Measurements from ENCODE around the gene FOXRED2. TPM values are rescaled to one million over a fixed set of nuclear protein-coding genes. Genes with fewer than 3 reads are reported as not detected.
"Not testable (repeated sequence)": the region's sequence is repeated elsewhere in the genome, so short reads cannot be mapped to it uniquely, and the experiment has no call there.

FOXRED2 gene
- total RNA-seq, 4 donors from 2014 or later: 0.29 to 24.7 (median 9.5) TPM

DNA sequence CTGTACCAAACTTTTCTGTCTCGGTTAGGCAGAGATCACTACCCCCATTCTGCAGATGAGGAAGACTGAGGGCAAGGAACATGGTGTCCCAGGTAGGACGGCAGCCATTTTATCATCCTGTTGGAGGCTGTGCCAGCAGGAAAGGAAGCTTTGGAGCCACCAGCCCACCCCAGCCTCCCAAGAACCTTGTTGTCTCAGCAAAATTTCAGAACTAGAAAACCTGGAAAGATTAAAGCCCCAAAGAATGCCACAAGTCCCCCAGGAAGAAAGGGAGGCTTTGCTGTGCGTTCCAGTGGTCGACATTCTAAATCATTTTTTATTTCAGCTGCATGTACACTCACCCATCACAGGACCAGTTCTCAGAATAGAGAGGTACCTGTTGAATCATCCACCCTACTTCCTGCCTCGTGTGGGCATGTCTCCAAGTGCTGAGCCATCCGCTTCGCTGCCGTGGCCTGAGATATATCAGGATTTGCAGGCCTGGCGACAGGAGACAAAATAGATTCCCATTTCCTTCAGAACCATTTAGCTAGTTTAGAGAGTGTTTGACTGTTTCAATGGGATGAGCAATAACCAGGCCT is 35.1 kb upstream of the FOXRED2 start:
- Histone ChIP-seq H3K36me3 (no peaks in the 10 kb centered on the region), H3K4me1 (no peaks in the 10 kb centered on the region)

DNA sequence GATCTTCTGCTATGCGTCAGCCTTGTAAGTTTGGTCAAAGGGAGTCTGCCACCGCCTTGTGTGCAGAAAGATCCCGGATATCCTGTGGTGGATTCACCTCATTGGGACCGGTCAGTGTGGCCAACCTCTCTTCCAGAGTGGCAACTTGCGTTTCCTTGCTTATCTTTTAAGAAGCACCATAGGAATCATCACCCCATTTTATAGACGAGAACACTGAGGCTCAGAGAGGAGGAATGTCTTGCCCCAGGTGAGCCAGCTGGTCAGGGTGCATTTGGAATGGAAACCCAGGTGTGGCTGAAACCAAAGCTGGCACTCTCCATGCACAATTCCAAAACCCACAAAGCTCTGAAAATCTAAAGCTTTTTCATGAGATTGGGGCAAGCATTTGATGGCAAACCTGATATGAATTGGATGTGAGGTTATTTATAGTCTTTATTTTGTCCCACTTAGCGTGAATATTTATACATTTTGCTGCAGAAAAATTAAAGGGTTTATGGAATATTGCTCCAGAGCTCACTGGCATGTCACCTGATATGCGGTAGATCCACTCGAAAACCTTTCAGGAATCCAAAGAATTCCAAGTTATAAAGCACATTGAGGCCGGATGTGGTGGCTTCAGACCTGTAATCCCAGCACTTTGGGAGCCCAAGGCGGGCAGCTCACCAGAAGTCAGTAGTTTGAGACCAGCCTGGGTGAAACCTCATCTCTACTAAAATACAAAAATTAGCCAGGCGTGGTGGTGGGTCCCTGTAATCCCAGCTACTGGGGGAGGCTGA is 34.2 kb upstream of the FOXRED2 start:
- no peak for DNase-seq
- Histone ChIP-seq H3K4me3 (no peak overlapping the region), H3K36me3 (no peaks in the 10 kb centered on the region), H3K9me3 (no peaks in the 10 kb centered on the region), H3K4me1 (no peaks in the 10 kb centered on the region), H3K27ac (no peak overlapping the region), H3K27me3 (no peaks in the 10 kb centered on the region)
- intact Hi-C loops (cut with DNase I; ENCODE audit: low total_unique reads): no loop called here
- no peak for TF ChIP-seq POLR2A (IDR thresholded peaks at IDR 0.05)
- TF ChIP-seq, protein P1, sequence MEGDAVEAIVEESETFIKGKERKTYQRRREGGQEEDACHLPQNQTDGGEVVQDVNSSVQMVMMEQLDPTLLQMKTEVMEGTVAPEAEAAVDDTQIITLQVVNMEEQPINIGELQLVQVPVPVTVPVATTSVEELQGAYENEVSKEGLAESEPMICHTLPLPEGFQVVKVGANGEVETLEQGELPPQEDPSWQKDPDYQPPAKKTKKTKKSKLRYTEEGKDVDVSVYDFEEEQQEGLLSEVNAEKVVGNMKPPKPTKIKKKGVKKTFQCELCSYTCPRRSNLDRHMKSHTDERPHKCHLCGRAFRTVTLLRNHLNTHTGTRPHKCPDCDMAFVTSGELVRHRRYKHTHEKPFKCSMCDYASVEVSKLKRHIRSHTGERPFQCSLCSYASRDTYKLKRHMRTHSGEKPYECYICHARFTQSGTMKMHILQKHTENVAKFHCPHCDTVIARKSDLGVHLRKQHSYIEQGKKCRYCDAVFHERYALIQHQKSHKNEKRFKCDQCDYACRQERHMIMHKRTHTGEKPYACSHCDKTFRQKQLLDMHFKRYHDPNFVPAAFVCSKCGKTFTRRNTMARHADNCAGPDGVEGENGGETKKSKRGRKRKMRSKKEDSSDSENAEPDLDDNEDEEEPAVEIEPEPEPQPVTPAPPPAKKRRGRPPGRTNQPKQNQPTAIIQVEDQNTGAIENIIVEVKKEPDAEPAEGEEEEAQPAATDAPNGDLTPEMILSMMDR (IDR thresholded peaks at IDR 0.05): no peak

More for the DNA sequence above, 35.1 kb upstream of the FOXRED2 start:
- H3K27me3 ChIP-seq: no peaks in the 10 kb centered on the region
- peak; percentile 26 to 42 for DNase-seq
- intact Hi-C loops (cut with DNase I; ENCODE audit: low total_unique reads): no loop called here
- H3K27ac ChIP-seq: no peak overlapping the region
- H3K9me3 ChIP-seq: no peaks in the 10 kb centered on the region
- H3K4me3 ChIP-seq: no peak overlapping the region
- TF ChIP-seq POLR2A (IDR thresholded peaks at IDR 0.05): no peak
- TF ChIP-seq, protein P1 (IDR thresholded peaks at IDR 0.05): no peak

DNA sequence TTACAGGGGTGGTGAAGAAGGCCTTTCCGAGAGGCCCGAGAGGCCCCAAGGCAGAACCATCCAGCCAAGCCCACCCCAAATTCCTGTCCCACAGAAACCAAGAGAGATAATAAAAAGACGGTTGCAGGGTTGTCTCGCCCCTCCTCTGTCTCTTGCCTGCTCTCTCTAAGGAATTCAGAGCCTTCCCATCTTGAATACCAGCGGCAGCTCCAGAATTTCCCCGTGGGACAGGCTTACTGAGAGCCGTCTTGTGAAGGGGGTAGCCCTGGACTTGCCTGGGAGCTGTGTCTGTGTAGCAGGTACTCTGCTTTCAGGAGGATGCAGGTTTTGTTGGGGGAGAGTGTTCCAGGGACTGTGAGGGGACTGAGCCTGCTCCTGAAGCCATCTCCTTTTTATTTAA is 31.7 kb upstream of the FOXRED2 start:
- no peaks in the 10 kb centered on the region for H3K36me3 ChIP-seq
- intact Hi-C loops (cut with DNase I; ENCODE audit: low total_unique reads): no loop called here

DNA sequence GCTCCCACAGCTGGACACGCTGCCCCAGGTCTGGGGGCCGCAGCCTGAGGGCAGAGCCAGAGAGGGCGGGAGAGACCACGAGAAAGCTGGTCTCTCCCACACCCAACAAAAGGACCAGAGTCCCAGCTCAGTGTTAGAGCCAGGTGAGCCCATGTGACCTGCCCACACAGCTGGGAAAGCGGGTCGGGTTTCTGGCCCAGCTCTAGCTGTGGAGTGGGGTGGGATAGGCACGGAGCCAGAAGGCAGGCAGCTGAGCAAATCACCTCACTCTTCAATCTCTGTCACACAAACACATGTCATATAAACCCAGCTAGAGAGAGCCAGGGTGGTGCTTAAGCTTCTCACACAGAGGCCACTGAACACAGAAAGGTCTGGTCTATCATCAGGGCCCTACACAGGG is 29.9 kb upstream of the FOXRED2 start:
- no peaks in the 10 kb centered on the region for H3K36me3 ChIP-seq
- H3K27me3 ChIP-seq: no peaks in the 10 kb centered on the region
- H3K4me3 ChIP-seq: no peak overlapping the region
- no peaks in the 10 kb centered on the region for H3K9me3 ChIP-seq
- no peaks in the 10 kb centered on the region for H3K4me1 ChIP-seq
- TF ChIP-seq POLR2A (IDR thresholded peaks at IDR 0.05): no peak
- no peak overlapping the region for H3K27ac ChIP-seq
- intact Hi-C loops (cut with DNase I; ENCODE audit: low total_unique reads): no loop called here
- DNase-seq: no peak

More for the DNA sequence above, 31.7 kb upstream of the FOXRED2 start:
- no peak overlapping the region for H3K4me3 ChIP-seq
- no peak for TF ChIP-seq POLR2A (IDR thresholded peaks at IDR 0.05)
- TF ChIP-seq, protein P1 (IDR thresholded peaks at IDR 0.05): no peak
- no peaks in the 10 kb centered on the region for H3K9me3 ChIP-seq
- no peaks in the 10 kb centered on the region for H3K4me1 ChIP-seq
- no peak overlapping the region for H3K27ac ChIP-seq
- DNase-seq: no peak
- H3K27me3 ChIP-seq: no peaks in the 10 kb centered on the region

DNA sequence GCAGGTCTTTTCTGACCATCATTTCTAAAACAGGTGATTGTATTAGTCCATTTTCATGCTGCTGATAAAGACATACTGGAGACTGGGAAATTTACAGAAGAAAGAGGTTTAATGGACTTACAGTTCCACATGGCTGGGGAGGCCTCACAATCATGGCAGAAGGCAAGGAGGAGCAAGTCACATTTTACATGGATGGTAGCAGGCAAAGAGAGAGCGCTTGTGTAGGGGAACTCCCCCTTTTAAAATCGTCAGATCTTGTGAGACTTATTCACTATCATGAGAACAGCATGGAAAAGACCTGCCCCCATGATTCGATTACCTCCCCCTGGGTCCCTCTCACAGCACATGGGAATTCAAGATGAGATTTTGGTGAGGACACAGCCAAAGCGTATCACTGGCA is 26.5 kb upstream of the FOXRED2 start:
- intact Hi-C loops (cut with DNase I; ENCODE audit: low total_unique reads); H3K4me3 ChIP-seq; H3K27me3 ChIP-seq; H3K36me3 ChIP-seq; H3K9me3 ChIP-seq; H3K27ac ChIP-seq; DNase-seq; H3K4me1 ChIP-seq: not testable (repeated sequence)

DNA sequence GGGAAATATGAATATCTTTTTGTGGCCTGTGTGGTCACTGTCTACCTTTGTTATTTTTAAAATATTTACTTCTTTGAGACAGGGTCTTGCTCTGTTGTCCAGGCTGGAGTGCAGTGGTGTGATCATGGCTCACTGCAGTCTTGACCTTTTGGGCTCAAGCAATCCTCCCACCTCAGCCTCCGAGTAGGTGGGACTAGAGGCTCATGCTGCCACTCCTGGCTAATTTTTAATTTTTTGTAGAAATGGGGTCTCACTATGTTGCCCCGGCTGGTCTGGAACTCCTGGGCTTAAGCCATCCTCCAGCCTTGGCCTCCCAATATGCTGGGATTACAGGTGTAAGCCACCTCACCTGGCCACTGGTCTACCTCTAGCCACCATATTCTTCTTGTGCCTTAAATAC is 25.6 kb upstream of the FOXRED2 start:
- no peaks in the 10 kb centered on the region for H3K36me3 ChIP-seq
- no peak for DNase-seq
- H3K9me3 ChIP-seq: no peaks in the 10 kb centered on the region
- no peak overlapping the region for H3K4me3 ChIP-seq
- H3K4me1 ChIP-seq: no peaks in the 10 kb centered on the region
- intact Hi-C loops (cut with DNase I; ENCODE audit: low total_unique reads): no loop called here
- H3K27ac ChIP-seq: no peak overlapping the region
- peaks cover 0 to 4% of the 10 kb centered on the region in 2 donors for H3K27me3 ChIP-seq
- TF ChIP-seq POLR2A (IDR thresholded peaks at IDR 0.05): no peak
- TF ChIP-seq, protein P1 (IDR thresholded peaks at IDR 0.05): no peak
